ENCODE measurements around the gene CEP164. TPM values are rescaled to one million over a fixed set of nuclear protein-coding genes. Genes with fewer than 3 reads are reported as not detected.

The CEP164 gene
- total RNA-seq, 1 experiment from 2014 or later: 25.4 TPM

- Mint-ChIP-seq H3K4me3 (ENCODE audit: low read depth, unreplicated experiment) (no peak overlapping the region), H3K36me3 (ENCODE audit: insufficient read depth, unreplicated experiment) (no peaks in the 10 kb centered on the region), H3K27ac (ENCODE audit: unreplicated experiment) (no peak overlapping the region), H3K4me1 (ENCODE audit: low read depth, unreplicated experiment) (no peaks in the 10 kb centered on the region), H3K9me3 (ENCODE audit: low read depth, unreplicated experiment) (no peaks in the 10 kb centered on the region), H3K27me3 (ENCODE audit: unreplicated experiment) (peaks cover 21% of the 10 kb centered on the region)
- no peak for TF ChIP-seq CTCF (IDR thresholded peaks at IDR 0.05; ENCODE audit: unreplicated experiment)
- no peak for DNase-seq
- no TSS peak for BruUV-seq (replicated peaks)
- intact Hi-C loops (cut with micrococcal nuclease; ENCODE audit: unreplicated experiment): no loop called here
- CTCF ChIA-PET: no interaction called here
These were observed 106.8 kb downstream of the CEP164 start for GRCh38 chr11:117434481-117434880.

DNA sequence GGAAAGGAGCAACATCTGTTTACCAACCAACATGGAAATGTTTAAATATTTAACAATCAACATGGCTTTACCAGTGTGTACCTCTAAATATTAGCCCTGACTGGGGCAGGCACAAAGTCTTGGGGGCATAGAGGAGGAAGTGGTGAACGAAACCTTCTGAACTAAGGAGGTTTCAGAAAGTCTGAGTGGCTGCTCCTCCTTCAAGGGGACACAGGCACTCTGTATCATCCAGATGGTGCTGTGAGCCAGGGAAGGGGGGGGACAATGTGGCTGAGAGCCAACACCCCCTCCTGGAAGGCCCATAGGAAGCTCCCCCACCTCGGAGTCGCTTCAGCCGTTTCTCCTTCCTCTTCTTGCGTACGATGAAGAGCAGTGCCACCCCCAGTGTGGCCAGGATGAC, 107.7 kb downstream of the CEP164 start:
- no peaks in the 10 kb centered on the region for H3K36me3 Mint-ChIP-seq (ENCODE audit: insufficient read depth, unreplicated experiment)
- H3K9me3 Mint-ChIP-seq (ENCODE audit: low read depth, unreplicated experiment): no peaks in the 10 kb centered on the region
- DNase-seq: no peak
- BruUV-seq (replicated peaks): no TSS peak
- intact Hi-C loops (cut with micrococcal nuclease; ENCODE audit: unreplicated experiment): no loop called here
- H3K27me3 Mint-ChIP-seq (ENCODE audit: unreplicated experiment): peaks cover 21% of the 10 kb centered on the region
- H3K4me1 Mint-ChIP-seq (ENCODE audit: low read depth, unreplicated experiment): no peaks in the 10 kb centered on the region
- CTCF ChIA-PET: no interaction called here
- no peak overlapping the region for H3K27ac Mint-ChIP-seq (ENCODE audit: unreplicated experiment)
- H3K4me3 Mint-ChIP-seq (ENCODE audit: low read depth, unreplicated experiment): no peak overlapping the region
- TF ChIP-seq CTCF (IDR thresholded peaks at IDR 0.05; ENCODE audit: unreplicated experiment): no peak

DNA sequence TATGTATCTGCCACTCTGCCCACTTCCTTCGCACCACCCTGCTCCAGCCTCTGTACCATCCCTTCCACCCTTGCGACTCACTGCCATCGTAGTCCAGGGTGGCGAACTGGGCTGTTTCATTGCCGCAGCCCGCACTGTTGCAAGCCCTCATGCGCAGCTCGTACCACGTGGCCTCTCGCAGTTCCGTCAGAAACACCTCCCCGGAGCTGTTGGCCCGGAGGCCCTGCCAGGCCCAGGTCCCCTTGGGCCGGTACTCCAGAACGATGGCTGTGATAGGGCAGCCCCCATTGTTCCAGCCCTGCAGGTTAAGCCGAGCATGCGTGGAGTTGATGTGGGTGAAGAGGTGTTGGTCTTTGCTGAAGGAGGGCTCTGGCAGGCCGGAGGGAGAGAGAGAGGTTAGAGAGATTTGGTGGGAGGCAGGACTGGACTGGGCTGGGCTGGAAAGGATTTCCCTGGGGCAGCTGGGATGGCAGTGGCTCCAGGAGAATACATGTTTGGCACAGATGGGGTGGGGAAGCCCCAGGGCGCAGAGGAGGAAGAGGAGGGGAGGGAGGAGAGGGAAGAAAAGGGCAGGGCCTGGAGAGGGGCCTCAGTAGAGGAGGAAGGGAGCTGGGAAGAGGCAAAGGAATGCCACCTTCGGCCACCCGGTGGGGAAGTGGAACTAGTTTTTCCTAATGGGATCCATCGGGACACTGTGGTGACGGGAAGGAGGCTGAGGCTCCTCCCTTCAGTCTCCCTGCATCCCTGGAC, 109.6 kb downstream of the CEP164 start:
- Mint-ChIP-seq H3K9me3 (ENCODE audit: low read depth, unreplicated experiment) (no peaks in the 10 kb centered on the region), H3K4me1 (ENCODE audit: low read depth, unreplicated experiment) (no peaks in the 10 kb centered on the region), H3K4me3 (ENCODE audit: low read depth, unreplicated experiment) (no peak overlapping the region), H3K27me3 (ENCODE audit: unreplicated experiment) (peaks cover 39% of the 10 kb centered on the region), H3K36me3 (ENCODE audit: insufficient read depth, unreplicated experiment) (no peaks in the 10 kb centered on the region), H3K27ac (ENCODE audit: unreplicated experiment) (no peak overlapping the region)
- no peak for TF ChIP-seq CTCF (IDR thresholded peaks at IDR 0.05; ENCODE audit: unreplicated experiment)
- DNase-seq: no peak
- no TSS peak for BruUV-seq (replicated peaks)
- intact Hi-C loops (cut with micrococcal nuclease; ENCODE audit: unreplicated experiment): no loop called here
- CTCF ChIA-PET: no interaction called here

GRCh38 chr11:117437791-117438130, 110.1 kb downstream of the CEP164 start:
- DNase-seq: no peak
- no TSS peak for BruUV-seq (replicated peaks)
- CTCF ChIA-PET: no interaction called here
- no peaks in the 10 kb centered on the region for H3K36me3 Mint-ChIP-seq (ENCODE audit: insufficient read depth, unreplicated experiment)
- H3K27ac Mint-ChIP-seq (ENCODE audit: unreplicated experiment): no peak overlapping the region
- H3K4me1 Mint-ChIP-seq (ENCODE audit: low read depth, unreplicated experiment): no peaks in the 10 kb centered on the region
- no peaks in the 10 kb centered on the region for H3K9me3 Mint-ChIP-seq (ENCODE audit: low read depth, unreplicated experiment)
- intact Hi-C loops (cut with micrococcal nuclease; ENCODE audit: unreplicated experiment): no loop called here
- TF ChIP-seq CTCF (IDR thresholded peaks at IDR 0.05; ENCODE audit: unreplicated experiment): no peak
- no peak overlapping the region for H3K4me3 Mint-ChIP-seq (ENCODE audit: low read depth, unreplicated experiment)
- peaks cover 45% of the 10 kb centered on the region for H3K27me3 Mint-ChIP-seq (ENCODE audit: unreplicated experiment)
